Astrocyte of the cerebellum (primary cell): Measurements from ENCODE around the gene LYSMD3.

Experiments used
- DNase-seq: peaks from one replicate; pipeline ENCODE4 v3.0.0-alpha.2; 2011; ENCODE audit warnings: low read depth
- H3K4me3 ChIP-seq: 2 replicates; pipeline ENCODE4 v1.5.1; 2011; ENCODE audit warnings: mild to moderate bottlenecking, low read depth, low read length, moderate library complexity
- CTCF ChIP-seq: IDR thresholded peaks from 2 replicates; pipeline ENCODE4 v1.5.1; 2012; ENCODE audit warnings: low read length, low read depth, moderate library complexity, mild to moderate bottlenecking; ENCODE audit errors: missing control alignments
- in situ Hi-C: cut with HindIII; loops from 2 replicates; pipeline ENCODE4 v1.10.0; 2017; ENCODE audit warnings: low sequenced_read_pairs

LYSMD3 gene

GRCh38 chr5:90473396-90474234, 55.8 kb downstream of the LYSMD3 start:
- peak overlapping the region; percentile 81 for H3K4me3 ChIP-seq
- TF ChIP-seq CTCF: no peak
- in situ Hi-C loops: no loop called here
- no peak for DNase-seq

GRCh38 chr5:90472783-90473395, 56.5 kb downstream of the LYSMD3 start:
- peak overlapping the region; percentile 81 for H3K4me3 ChIP-seq
- in situ Hi-C loops: no loop called here
- no peak for DNase-seq
- no peak for TF ChIP-seq CTCF
